NCI-H82 (cell line): ENCODE data around the gene CMC1.
"Not testable (repeated sequence)": the region's sequence is repeated elsewhere in the genome, so short reads cannot be mapped to it uniquely, and the experiment has no call there.

ENCODE experiments used
- DNase-seq: peaks from one replicate; lab custom pipeline; 2025; lab: John Stamatoyannopoulos, UW

The CMC1 gene

GRCh38 chr3:28241221-28242160, at the start of gene CMC1:
Gene CMC1, plus strand, starts transcription at chr3:28241619. Its CDS starts 175 bp downstream, at chr3:28241794.
- peak; percentile 97 for DNase-seq

GRCh38 chr3:28198161-28198560, 43.3 kb upstream of the CMC1 start:
- no peak for DNase-seq

- no peak for DNase-seq
These were observed 42.4 kb upstream of the CMC1 start for GRCh38 chr3:28198974-28199373.

GRCh38 chr3:28199643-28200042, 41.8 kb upstream of the CMC1 start:
- not testable (repeated sequence) for DNase-seq

- DNase-seq = not testable (repeated sequence)
These were observed 41.0 kb upstream of the CMC1 start for GRCh38 chr3:28200366-28200848.

GRCh38 chr3:28206479-28206878, 34.9 kb upstream of the CMC1 start:
- no peak for DNase-seq

- DNase-seq = peak; percentile 2
These were observed 34.3 kb upstream of the CMC1 start for GRCh38 chr3:28207000-28207733.

- DNase-seq = no peak
These were observed 30.3 kb upstream of the CMC1 start for GRCh38 chr3:28210968-28211713.

- DNase-seq = no peak
These were observed 28.7 kb upstream of the CMC1 start for GRCh38 chr3:28212681-28213080.

GRCh38 chr3:28215407-28215806, 26.0 kb upstream of the CMC1 start:
- no peak for DNase-seq

GRCh38 chr3:28218071-28218916, 23.1 kb upstream of the CMC1 start:
- DNase-seq = no peak

GRCh38 chr3:28218917-28219198, 22.6 kb upstream of the CMC1 start:
- no peak for DNase-seq

- DNase-seq = no peak
These were observed 17.0 kb upstream of the CMC1 start for GRCh38 chr3:28224430-28224829.

- no peak for DNase-seq
These were observed 15.4 kb upstream of the CMC1 start for GRCh38 chr3:28226020-28226419.

GRCh38 chr3:28228623-28229022, 12.8 kb upstream of the CMC1 start:
- DNase-seq = no peak

GRCh38 chr3:28232659-28233058, 8.8 kb upstream of the CMC1 start:
- DNase-seq = no peak

GRCh38 chr3:28234454-28234853, 7.0 kb upstream of the CMC1 start:
- no peak for DNase-seq

GRCh38 chr3:28239108-28239507, 2.3 kb upstream of the CMC1 start:
- DNase-seq = no peak

GRCh38 chr3:28240441-28240840, 978 bp upstream of the CMC1 start:
- peak; percentile 89 for DNase-seq

GRCh38 chr3:28242519-28242918, 1.1 kb downstream of the CMC1 start:
- DNase-seq = no peak

GRCh38 chr3:28243424-28244106, 2.1 kb downstream of the CMC1 start:
- DNase-seq = no peak
